Right renal cortex interstitium (tissue), 3 donors: ENCODE results near the gene LMOD1. TPM values are rescaled to one million over a fixed set of nuclear protein-coding genes. Genes with fewer than 3 reads are reported as not detected.
"Not testable (repeated sequence)": the region's sequence is repeated elsewhere in the genome, so short reads cannot be mapped to it uniquely, and the experiment has no call there.

ENCODE experiments used
- DNase-seq, 3 donors: peaks; one replicate each; pipeline ENCODE4 v3.0.0-alpha.2; 2013; ENCODE audit warnings: low read depth in 3 of 3, low spot score in 2 of 3
- polyA plus RNA-seq, 3 donors: library from polyadenylated mRNA; unstranded; fragments of 120-200 nt; gene quantifications; one replicate each; pipeline ENCODE4 v1.2.1, GENCODE V29; 2013; ENCODE audit not compliant: insufficient read length in 3 of 3

Gene LMOD1
- polyA plus RNA-seq, 3 donors, result 3.9 to 4.7 (median 4.3) TPM

GRCh38 chr1:201880928-201881571 is 65.3 kb downstream of the LMOD1 start:
- DNase-seq, result no peak

- peak; percentile 25 to 35 (median 34) for DNase-seq
Measured at GRCh38 chr1:201877877-201878401, 68.4 kb downstream of the LMOD1 start.

GRCh38 chr1:201876148-201876818 is 70.1 kb downstream of the LMOD1 start:
- DNase-seq, result no peak

GRCh38 chr1:201874672-201875071 is 71.7 kb downstream of the LMOD1 start:
- no peak for DNase-seq

GRCh38 chr1:201870397-201870796 is 76.0 kb downstream of the LMOD1 start:
- DNase-seq, result no peak

GRCh38 chr1:201861448-201861847 is 84.9 kb downstream of the LMOD1 start:
- no peak for DNase-seq

- no peak for DNase-seq
Measured at GRCh38 chr1:201859424-201859823, 86.9 kb downstream of the LMOD1 start.

GRCh38 chr1:201856722-201857121 is 89.6 kb downstream of the LMOD1 start:
- DNase-seq, result not testable (repeated sequence)

GRCh38 chr1:201851949-201852348 is 94.4 kb downstream of the LMOD1 start:
- DNase-seq, result no peak

GRCh38 chr1:201850053-201850397 is 96.3 kb downstream of the LMOD1 start:
- DNase-seq, result no peak

- DNase-seq, result no peak
Measured at GRCh38 chr1:201849372-201850052, 96.8 kb downstream of the LMOD1 start.

- no peak for DNase-seq
Measured at GRCh38 chr1:201848230-201848629, 98.1 kb downstream of the LMOD1 start.

GRCh38 chr1:201847150-201847549 is 99.2 kb downstream of the LMOD1 start:
- DNase-seq, result no peak

Other genes starting within 250 kb of the LMOD1 start
- gene IPO9, start 117.4 kb downstream of the LMOD1 start, polyA plus RNA-seq, result 10 to 100 TPM; 70.2 to 78.8 (median 74.0) TPM
- 10 to 100 TPM; 13.8 to 15.5 (median 14.8) TPM for gene SHISA4, start 57.6 kb downstream of the LMOD1 start, polyA plus RNA-seq
- gene TIMM17A, start 9.0 kb upstream of the LMOD1 start, polyA plus RNA-seq, result 10 to 100 TPM; 66.6 to 70.6 (median 69.5) TPM
- 10 to 100 TPM; 56.8 to 66.7 (median 57.7) TPM for gene RNPEP, start 36.1 kb upstream of the LMOD1 start, polyA plus RNA-seq
- 10 to 100 TPM; 39.6 to 57.1 (median 42.8) TPM for gene ELF3, start 64.0 kb upstream of the LMOD1 start, polyA plus RNA-seq
- gene GPR37L1, start 176.4 kb upstream of the LMOD1 start, polyA plus RNA-seq, result under 1 TPM; 0.03 to 0.04 (median 0.03) TPM
- 10 to 100 TPM; 41.9 to 46.0 (median 43.3) TPM for gene ARL8A, start 198.2 kb upstream of the LMOD1 start, polyA plus RNA-seq
- gene PTPN7, start 214.1 kb upstream of the LMOD1 start, polyA plus RNA-seq, result 1 to 10 TPM in 1 of 3 donors, under 1 TPM in 2; 0.89 to 1.6 (median 0.92) TPM
- gene LGR6, start 247.3 kb upstream of the LMOD1 start, polyA plus RNA-seq, result 1 to 10 TPM in 2 of 3 donors, under 1 TPM in 1; 0.64 to 1.2 (median 1.1) TPM